Sigmoid colon (tissue), 4 donors: ENCODE results near the gene IRF6.

Experiments
- CTCF ChIP-seq, 4 experiments: fragments of 450-650 bp in 3 of 4; fragments of 200-600 bp in 1 of 4; IDR thresholded peaks; one replicate each; pipeline ENCODE4 v1.5.1; 2016 to 2019; ENCODE audit warnings: antibody characterized with exemption in 4 of 4, mild to moderate bottlenecking in 3 of 4, moderate library complexity in 2 of 4
- POLR2A ChIP-seq, 2 donors: fragments of 450-650 bp; IDR thresholded peaks; one replicate each; pipeline ENCODE4 v1.6.1; 2016; ENCODE audit warnings: antibody characterized with exemption in 2 of 2, mild to moderate bottlenecking in 2 of 2, moderate library complexity in 2 of 2
- POLR2AphosphoS5 ChIP-seq, 4 donors: sonication (generic); formaldehyde crosslinking; IDR thresholded peaks; one replicate each; pipeline ENCODE4 v1.6.1; 2017; ENCODE audit warnings: antibody characterized with exemption in 4 of 4

DNA sequence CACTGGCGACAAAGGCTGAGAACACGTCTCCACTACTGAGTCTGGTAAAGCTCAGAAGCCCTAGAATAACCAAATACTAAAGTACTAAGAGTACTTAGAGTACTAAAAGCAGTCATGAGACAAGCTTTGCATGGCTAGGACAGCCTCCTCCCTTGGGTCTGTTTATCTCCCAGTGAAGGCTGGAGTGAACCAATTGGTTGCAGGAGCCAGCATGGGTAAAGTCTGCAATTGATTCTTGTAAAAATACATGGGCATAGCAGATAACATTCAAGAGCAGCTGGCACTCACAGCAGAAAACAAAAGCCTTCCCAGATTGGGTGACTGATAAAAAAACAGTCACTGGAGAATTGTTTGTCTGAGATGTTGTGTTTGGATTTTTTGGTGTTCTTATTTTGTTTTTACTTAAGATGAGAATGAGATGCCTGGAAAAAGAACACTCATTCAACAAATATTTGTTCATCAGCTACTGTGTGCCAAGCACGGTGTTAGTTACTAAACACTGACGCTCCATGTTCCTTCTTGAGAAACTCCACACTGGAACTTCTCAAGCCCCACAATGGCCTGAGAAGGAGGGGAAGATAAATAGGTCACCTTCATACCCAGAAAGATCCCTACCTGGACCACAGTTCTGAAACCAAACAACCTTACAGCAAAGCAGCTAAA, 3.7 kb downstream of the IRF6 start:
- TF ChIP-seq POLR2A (IDR thresholded peaks at IDR 0.05) (no peak), POLR2AphosphoS5 (IDR thresholded peaks at IDR 0.05) (no peak), CTCF (IDR thresholded peaks at IDR 0.05) (no peak)
